ENCODE measurements around the gene NAALADL1.

Gene NAALADL1

GRCh38 chr11:65043881-65044501 is 14.4 kb downstream of the NAALADL1 start:
- no peak for TF ChIP-seq CTCF (IDR thresholded peaks at IDR 0.05; ENCODE audit: extremely low read depth, insufficient read depth, missing control alignments)
- in situ Hi-C loops (cut with MboI; ENCODE audit: low pct_unique_long_range_greater_than_20kb, low sequenced_read_pairs, unreplicated experiment) = no loop called here
- DNase-seq (ENCODE audit: low spot score) = no peak

- in situ Hi-C loops (cut with MboI; ENCODE audit: low pct_unique_long_range_greater_than_20kb, low sequenced_read_pairs, unreplicated experiment) = no loop called here
- DNase-seq (ENCODE audit: low spot score) = no peak
- TF ChIP-seq CTCF (IDR thresholded peaks at IDR 0.05; ENCODE audit: extremely low read depth, insufficient read depth, missing control alignments) = no peak
Observed at GRCh38 chr11:65042891-65043290, 15.5 kb downstream of the NAALADL1 start.

- in situ Hi-C loops (cut with MboI; ENCODE audit: low pct_unique_long_range_greater_than_20kb, low sequenced_read_pairs, unreplicated experiment) = no loop called here
- no peak for TF ChIP-seq CTCF (IDR thresholded peaks at IDR 0.05; ENCODE audit: extremely low read depth, insufficient read depth, missing control alignments)
- peak; percentile 97 for DNase-seq (ENCODE audit: low spot score)
Observed at GRCh38 chr11:65040847-65041622, 17.3 kb downstream of the NAALADL1 start, which contains the start of gene SAC3D1. Gene SAC3D1, plus strand, starts transcription at chr11:65041210. Its CDS starts 83 bp downstream, at chr11:65041293.

- no peak for TF ChIP-seq CTCF (IDR thresholded peaks at IDR 0.05; ENCODE audit: extremely low read depth, insufficient read depth, missing control alignments)
Observed at GRCh38 chr11:65040520-65040846, 17.9 kb downstream of the NAALADL1 start.

GRCh38 chr11:65036931-65037330 is 21.4 kb downstream of the NAALADL1 start:
- in situ Hi-C loops (cut with MboI; ENCODE audit: low pct_unique_long_range_greater_than_20kb, low sequenced_read_pairs, unreplicated experiment) = no loop called here
- no peak for DNase-seq (ENCODE audit: low spot score)
- TF ChIP-seq CTCF (IDR thresholded peaks at IDR 0.05; ENCODE audit: extremely low read depth, insufficient read depth, missing control alignments) = no peak

More at GRCh38 chr11:65040520-65040846, 17.9 kb downstream of the NAALADL1 start:
- DNase-seq (ENCODE audit: low spot score) = no peak
- in situ Hi-C loops (cut with MboI; ENCODE audit: low pct_unique_long_range_greater_than_20kb, low sequenced_read_pairs, unreplicated experiment) = no loop called here

- DNase-seq (ENCODE audit: low spot score) = no peak
- in situ Hi-C loops (cut with MboI; ENCODE audit: low pct_unique_long_range_greater_than_20kb, low sequenced_read_pairs, unreplicated experiment) = no loop called here
- no peak for TF ChIP-seq CTCF (IDR thresholded peaks at IDR 0.05; ENCODE audit: extremely low read depth, insufficient read depth, missing control alignments)
Observed at GRCh38 chr11:65035579-65035978, 22.8 kb downstream of the NAALADL1 start.
